GM12872 (cell line): Measurements from ENCODE around the gene NECTIN2.
A peak's percentile ranks its signal among the peaks of the same experiment; 100 is the strongest.

Experiments
- TF ChIP-seq, protein P1 (sequence below): IDR thresholded peaks from 3 replicates; pipeline ENCODE4 v1.5.1; 2011; ENCODE audit warnings: low read depth, mild to moderate bottlenecking, low read length, moderate library complexity; ENCODE audit not compliant: insufficient read depth

The NECTIN2 gene

GRCh38 chr19:44807162-44807561 is 38.9 kb upstream of the NECTIN2 start:
- TF ChIP-seq, protein P1, sequence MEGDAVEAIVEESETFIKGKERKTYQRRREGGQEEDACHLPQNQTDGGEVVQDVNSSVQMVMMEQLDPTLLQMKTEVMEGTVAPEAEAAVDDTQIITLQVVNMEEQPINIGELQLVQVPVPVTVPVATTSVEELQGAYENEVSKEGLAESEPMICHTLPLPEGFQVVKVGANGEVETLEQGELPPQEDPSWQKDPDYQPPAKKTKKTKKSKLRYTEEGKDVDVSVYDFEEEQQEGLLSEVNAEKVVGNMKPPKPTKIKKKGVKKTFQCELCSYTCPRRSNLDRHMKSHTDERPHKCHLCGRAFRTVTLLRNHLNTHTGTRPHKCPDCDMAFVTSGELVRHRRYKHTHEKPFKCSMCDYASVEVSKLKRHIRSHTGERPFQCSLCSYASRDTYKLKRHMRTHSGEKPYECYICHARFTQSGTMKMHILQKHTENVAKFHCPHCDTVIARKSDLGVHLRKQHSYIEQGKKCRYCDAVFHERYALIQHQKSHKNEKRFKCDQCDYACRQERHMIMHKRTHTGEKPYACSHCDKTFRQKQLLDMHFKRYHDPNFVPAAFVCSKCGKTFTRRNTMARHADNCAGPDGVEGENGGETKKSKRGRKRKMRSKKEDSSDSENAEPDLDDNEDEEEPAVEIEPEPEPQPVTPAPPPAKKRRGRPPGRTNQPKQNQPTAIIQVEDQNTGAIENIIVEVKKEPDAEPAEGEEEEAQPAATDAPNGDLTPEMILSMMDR, result no peak

DNA sequence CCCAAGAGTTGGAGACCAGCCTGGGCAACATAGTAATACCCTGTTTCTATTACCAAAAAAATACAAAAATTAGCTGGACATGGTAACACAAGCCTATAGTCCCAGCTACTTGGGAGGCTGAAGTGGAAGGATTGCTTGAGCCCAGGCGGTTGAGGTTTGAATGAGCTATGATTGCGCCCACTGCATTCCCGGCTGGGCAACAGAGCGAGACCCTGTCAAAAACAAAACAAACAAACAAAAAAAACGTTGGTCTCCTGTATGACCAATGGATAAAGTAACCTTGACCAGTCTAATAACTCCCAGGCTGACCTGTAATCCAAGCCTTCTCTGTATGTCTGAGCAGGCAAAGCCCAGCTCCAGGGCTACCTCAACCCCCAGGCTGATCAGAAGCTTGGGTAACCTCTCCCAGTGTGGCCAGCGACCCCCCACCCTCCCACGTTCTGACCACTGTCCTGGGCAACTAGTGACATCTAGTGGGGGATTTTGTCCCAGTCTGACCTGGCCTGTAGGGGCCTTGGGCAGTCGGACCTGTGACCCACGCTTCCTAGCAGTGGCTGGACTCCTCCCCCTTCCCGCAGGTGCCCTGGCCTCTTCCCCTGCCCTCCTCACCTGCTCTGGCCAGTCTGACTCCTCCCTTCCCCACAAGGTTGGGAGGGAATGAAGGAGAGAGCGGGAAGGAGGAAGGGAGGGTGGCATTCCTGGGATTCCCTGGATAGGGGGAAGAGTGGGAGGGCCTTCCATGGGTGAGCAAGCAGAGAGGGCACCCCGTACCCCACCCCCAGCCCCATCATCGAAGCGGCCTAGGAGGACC is 38.2 kb upstream of the NECTIN2 start:
- TF ChIP-seq, protein P1, result peak; percentile 39; the same call in 2 of the 3 replicates

DNA sequence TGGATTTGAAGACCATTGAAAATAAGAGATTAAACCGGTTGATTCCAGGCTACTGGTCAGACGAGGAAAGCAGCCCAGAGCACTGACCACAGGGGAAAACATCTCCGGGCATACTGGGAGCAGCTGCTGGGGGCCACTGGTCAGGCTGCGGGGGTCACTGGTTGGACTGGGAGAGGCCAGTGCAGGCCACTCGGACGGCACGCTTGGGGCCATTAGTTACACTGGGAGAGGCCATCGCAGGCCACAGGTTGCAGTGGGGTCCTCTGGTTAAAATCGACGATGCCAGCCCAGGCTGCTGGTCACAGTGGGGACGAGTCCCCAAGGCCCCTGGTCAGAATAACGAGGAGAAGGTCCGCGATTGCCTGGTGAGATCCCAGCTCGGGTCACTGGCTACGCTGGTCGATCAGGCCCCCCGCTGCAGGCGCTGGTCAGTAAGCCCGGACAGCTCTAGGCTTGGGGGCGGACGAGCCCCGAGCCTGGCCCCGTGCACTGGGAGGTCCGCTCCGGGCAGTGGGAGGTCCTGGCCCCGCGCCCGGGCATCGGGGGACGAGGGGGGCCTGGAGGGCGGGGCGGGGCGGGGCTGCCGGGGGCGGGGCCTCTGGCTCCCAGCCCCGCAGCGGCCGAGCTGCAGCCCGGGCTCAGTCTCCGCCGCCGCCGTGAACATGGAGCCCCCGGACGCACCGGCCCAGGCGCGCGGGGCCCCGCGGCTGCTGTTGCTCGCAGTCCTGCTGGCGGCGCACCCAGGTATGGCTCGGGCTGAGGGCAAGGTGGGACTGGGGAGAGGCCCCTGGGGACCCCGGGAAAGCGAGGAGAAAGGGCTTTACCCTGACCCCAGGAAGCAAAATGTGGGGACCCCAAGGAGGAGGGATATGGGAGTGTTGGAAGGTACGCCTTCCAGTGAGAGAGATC is 37.4 kb upstream of the NECTIN2 start, which contains the start of gene BCAM:
Gene BCAM (plus strand): TSS at position 641 of the 909 bp plus-strand sequence. CDS start 22 bp downstream, at position 663.
- TF ChIP-seq, protein P1, result no peak

DNA sequence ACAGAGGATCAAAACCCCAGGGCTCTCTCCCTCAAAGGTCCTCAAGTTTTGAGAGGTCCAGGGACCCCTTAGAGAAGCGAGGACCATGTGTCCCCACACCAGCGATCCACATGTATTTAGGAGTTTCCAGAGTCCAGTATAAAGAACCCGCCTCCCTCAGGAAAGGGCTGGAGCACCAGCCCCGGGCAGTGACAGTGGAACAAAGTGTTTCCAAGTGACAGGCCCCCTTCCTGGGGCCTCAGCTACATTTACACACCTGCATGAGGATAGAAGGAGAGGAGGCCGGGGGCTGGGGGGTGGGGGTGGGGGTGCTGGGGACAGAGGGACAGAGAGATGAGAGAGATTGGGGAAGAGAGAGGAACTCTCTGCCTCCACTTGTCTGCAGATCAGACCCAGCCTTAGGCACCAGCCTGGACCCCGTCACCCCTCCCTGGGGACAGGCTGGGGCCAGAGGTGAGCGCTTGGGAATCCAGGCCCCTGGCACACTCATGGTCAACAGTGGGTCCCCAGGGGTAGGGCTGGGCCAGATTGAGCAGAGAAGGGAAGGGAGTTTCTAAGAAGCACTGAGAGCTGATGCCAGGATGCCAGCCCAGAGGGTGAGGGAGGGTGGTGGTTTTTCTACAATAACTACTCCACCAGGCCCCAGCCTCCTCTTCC is 36.4 kb upstream of the NECTIN2 start:
- TF ChIP-seq, protein P1, result no peak

- TF ChIP-seq, protein P1, result no peak
These were observed 35.6 kb upstream of the NECTIN2 start for GRCh38 chr19:44810234-44811121.

GRCh38 chr19:44811122-44811419 is 35.0 kb upstream of the NECTIN2 start:
- TF ChIP-seq, protein P1, result no peak
